ENCODE data around the gene SPDYC. TPM values are rescaled to one million over a fixed set of nuclear protein-coding genes. Genes with fewer than 3 reads are reported as not detected.
A peak's percentile ranks its signal among the peaks of the same experiment; 100 is the strongest.

SPDYC gene
- total and polyA plus RNA-seq, 2 experiments from 2014 or later = 0.27 TPM; not detected in 1

DNA sequence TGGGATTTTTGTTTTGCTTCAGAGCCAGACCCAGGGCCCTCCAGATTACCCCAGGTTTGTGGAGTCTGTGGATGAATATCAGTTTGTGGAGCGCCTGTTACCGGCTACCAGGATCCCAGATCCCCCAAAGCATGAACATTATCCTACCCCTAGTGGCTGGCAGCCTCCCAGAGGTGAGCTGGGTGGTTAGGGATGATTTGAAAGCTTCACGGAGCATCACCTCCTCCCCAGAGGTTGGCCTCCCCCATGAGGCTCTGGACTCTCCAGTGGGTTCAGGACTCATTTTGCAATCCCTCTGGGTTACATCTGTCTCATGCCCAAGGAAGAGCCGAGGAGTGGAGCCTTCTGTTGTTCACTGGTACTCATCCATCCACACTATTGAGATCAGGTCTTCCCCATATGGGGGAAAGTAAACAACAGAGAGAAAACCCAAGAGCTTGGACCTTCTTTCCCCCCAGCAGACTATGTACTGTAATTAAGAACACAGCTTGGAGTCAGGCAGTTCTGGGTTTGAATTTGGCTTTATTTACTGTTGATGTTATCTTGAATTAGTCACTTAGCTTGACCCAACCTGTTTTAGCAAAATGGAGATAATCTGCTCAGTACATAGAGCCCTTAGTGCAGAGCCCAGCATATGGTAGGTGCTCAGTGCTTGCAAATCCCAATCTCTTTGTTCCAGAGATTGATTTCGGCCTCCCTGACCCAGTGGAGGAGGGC, 45.4 kb upstream of the SPDYC start:
- Mint-ChIP-seq H3K36me3 (ENCODE audit: low read depth) (peaks cover 73% of the 10 kb centered on the region), H3K27ac (no peak overlapping the region; the same call in 1 of the 2 replicates), H3K9me3 (no peaks in the 10 kb centered on the region; the same call in 2 of the 3 replicates), H3K4me1 (peaks cover 12% of the 10 kb centered on the region), H3K27me3 (ENCODE audit: insufficient read depth, low read depth, poor library complexity) (peaks cover 11% of the 10 kb centered on the region), H3K4me3 (peak overlapping the region; percentile 52)
- Histone ChIP-seq H3K27me3 (ENCODE audit: insufficient read depth) (no peaks in the 10 kb centered on the region), H2AFZ (no peak overlapping the region), H3K36me3 (ENCODE audit: insufficient read depth) (peaks cover 20% of the 10 kb centered on the region), H3F3A (replicated peaks; ENCODE audit: low read depth) (peaks cover 27% of the 10 kb centered on the region), H3K4me1 (ENCODE audit: insufficient read depth) (peaks cover 11% of the 10 kb centered on the region), H3K9me2 (ENCODE audit: insufficient read depth) (no peaks in the 10 kb centered on the region), H4K20me1 (replicated peaks; ENCODE audit: insufficient read depth) (peaks cover 10% of the 10 kb centered on the region), H3K4me2 (no peak overlapping the region), H3K4me3 (no peak overlapping the region), H3K27ac (ENCODE audit: low read depth) (no peak overlapping the region), H3K79me2 (replicated peaks; ENCODE audit: insufficient read depth) (peaks cover 41% of the 10 kb centered on the region)
- DNase-seq (ENCODE audit: low spot score) = no peak
- no peak for ATAC-seq
- no peak for TF ChIP-seq EZH2 (IDR thresholded peaks at IDR 0.05; ENCODE audit: low read depth, unreplicated experiment)
- no peak for TF ChIP-seq ETS1 (IDR thresholded peaks at IDR 0.05)
- no peak for TF ChIP-seq NANOG (IDR thresholded peaks at IDR 0.05; ENCODE audit: borderline replicate concordance)
- TF ChIP-seq POLR2AphosphoS5 (IDR thresholded peaks at IDR 0.05; ENCODE audit: low read depth) = no peak
- TF ChIP-seq CREB1 (CRISPR knock-in tag; IDR thresholded peaks at IDR 0.05; ENCODE audit: low read depth) = no peak
- no peak for TF ChIP-seq ZNF331 (CRISPR knock-in tag; IDR thresholded peaks at IDR 0.05; ENCODE audit: low read depth)
- no peak for TF ChIP-seq JUNB (IDR thresholded peaks at IDR 0.05; ENCODE audit: unreplicated experiment)
- no peak for TF ChIP-seq EZH2phosphoT487 (IDR thresholded peaks at IDR 0.05; ENCODE audit: unreplicated experiment)
- TF ChIP-seq STAT1 (IDR thresholded peaks at IDR 0.05; ENCODE audit: unreplicated experiment) = no peak
- TF ChIP-seq ZNF114 (CRISPR knock-in tag; IDR thresholded peaks at IDR 0.05) = no peak
- TF ChIP-seq CTCF (conservative IDR thresholded peaks at IDR 0.05; ENCODE audit: low read depth in 2 of 2) = no peak
- TF ChIP-seq, protein P1, sequence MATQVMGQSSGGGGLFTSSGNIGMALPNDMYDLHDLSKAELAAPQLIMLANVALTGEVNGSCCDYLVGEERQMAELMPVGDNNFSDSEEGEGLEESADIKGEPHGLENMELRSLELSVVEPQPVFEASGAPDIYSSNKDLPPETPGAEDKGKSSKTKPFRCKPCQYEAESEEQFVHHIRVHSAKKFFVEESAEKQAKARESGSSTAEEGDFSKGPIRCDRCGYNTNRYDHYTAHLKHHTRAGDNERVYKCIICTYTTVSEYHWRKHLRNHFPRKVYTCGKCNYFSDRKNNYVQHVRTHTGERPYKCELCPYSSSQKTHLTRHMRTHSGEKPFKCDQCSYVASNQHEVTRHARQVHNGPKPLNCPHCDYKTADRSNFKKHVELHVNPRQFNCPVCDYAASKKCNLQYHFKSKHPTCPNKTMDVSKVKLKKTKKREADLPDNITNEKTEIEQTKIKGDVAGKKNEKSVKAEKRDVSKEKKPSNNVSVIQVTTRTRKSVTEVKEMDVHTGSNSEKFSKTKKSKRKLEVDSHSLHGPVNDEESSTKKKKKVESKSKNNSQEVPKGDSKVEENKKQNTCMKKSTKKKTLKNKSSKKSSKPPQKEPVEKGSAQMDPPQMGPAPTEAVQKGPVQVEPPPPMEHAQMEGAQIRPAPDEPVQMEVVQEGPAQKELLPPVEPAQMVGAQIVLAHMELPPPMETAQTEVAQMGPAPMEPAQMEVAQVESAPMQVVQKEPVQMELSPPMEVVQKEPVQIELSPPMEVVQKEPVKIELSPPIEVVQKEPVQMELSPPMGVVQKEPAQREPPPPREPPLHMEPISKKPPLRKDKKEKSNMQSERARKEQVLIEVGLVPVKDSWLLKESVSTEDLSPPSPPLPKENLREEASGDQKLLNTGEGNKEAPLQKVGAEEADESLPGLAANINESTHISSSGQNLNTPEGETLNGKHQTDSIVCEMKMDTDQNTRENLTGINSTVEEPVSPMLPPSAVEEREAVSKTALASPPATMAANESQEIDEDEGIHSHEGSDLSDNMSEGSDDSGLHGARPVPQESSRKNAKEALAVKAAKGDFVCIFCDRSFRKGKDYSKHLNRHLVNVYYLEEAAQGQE (IDR thresholded peaks at IDR 0.05; ENCODE audit: unreplicated experiment) = no peak
- TF ChIP-seq, protein P2, sequence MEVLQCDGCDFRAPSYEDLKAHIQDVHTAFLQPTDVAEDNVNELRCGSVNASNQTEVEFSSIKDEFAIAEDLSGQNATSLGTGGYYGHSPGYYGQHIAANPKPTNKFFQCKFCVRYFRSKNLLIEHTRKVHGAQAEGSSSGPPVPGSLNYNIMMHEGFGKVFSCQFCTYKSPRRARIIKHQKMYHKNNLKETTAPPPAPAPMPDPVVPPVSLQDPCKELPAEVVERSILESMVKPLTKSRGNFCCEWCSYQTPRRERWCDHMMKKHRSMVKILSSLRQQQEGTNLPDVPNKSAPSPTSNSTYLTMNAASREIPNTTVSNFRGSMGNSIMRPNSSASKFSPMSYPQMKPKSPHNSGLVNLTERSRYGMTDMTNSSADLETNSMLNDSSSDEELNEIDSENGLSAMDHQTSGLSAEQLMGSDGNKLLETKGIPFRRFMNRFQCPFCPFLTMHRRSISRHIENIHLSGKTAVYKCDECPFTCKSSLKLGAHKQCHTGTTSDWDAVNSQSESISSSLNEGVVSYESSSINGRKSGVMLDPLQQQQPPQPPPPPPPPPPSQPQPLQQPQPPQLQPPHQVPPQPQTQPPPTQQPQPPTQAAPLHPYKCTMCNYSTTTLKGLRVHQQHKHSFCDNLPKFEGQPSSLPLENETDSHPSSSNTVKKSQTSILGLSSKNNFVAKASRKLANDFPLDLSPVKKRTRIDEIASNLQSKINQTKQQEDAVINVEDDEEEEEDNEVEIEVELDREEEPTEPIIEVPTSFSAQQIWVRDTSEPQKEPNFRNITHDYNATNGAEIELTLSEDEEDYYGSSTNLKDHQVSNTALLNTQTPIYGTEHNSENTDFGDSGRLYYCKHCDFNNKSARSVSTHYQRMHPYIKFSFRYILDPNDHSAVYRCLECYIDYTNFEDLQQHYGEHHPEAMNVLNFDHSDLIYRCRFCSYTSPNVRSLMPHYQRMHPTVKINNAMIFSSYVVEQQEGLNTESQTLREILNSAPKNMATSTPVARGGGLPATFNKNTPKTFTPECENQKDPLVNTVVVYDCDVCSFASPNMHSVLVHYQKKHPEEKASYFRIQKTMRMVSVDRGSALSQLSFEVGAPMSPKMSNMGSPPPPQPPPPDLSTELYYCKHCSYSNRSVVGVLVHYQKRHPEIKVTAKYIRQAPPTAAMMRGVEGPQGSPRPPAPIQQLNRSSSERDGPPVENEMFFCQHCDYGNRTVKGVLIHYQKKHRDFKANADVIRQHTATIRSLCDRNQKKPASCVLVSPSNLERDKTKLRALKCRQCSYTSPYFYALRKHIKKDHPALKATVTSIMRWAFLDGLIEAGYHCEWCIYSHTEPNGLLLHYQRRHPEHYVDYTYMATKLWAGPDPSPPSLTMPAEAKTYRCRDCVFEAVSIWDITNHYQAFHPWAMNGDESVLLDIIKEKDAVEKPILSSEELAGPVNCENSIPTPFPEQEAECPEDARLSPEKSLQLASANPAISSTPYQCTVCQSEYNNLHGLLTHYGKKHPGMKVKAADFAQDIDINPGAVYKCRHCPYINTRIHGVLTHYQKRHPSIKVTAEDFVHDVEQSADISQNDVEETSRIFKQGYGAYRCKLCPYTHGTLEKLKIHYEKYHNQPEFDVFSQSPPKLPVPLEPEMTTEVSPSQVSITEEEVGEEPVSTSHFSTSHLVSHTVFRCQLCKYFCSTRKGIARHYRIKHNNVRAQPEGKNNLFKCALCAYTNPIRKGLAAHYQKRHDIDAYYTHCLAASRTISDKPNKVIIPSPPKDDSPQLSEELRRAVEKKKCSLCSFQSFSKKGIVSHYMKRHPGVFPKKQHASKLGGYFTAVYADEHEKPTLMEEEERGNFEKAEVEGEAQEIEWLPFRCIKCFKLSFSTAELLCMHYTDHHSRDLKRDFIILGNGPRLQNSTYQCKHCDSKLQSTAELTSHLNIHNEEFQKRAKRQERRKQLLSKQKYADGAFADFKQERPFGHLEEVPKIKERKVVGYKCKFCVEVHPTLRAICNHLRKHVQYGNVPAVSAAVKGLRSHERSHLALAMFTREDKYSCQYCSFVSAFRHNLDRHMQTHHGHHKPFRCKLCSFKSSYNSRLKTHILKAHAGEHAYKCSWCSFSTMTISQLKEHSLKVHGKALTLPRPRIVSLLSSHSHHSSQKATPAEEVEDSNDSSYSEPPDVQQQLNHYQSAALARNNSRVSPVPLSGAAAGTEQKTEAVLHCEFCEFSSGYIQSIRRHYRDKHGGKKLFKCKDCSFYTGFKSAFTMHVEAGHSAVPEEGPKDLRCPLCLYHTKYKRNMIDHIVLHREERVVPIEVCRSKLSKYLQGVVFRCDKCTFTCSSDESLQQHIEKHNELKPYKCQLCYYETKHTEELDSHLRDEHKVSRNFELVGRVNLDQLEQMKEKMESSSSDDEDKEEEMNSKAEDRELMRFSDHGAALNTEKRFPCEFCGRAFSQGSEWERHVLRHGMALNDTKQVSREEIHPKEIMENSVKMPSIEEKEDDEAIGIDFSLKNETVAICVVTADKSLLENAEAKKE (CRISPR knock-in tag; IDR thresholded peaks at IDR 0.05) = no peak
